Stimulated activated CD8-positive, alpha-beta memory T cell treated with anti-CD3 and anti-CD28 coated beads, Interleukin-7, amount 100 ng/mL, for 4 hours (primary cell): ENCODE data around the gene EDIL3.

Source experiments
- DNase-seq, 2 donors: peaks; one replicate each; pipeline ENCODE4 v3.0.0-alpha.2; 2020; ENCODE audit warnings: low read depth in 2 of 2

EDIL3 gene

GRCh38 chr5:83965441-83965840 is 419.2 kb downstream of the EDIL3 start:
- no peak for DNase-seq

GRCh38 chr5:83964271-83964670 is 420.4 kb downstream of the EDIL3 start:
- no peak for DNase-seq

GRCh38 chr5:83957188-83957587 is 427.5 kb downstream of the EDIL3 start:
- no peak for DNase-seq

GRCh38 chr5:83956386-83956785 is 428.3 kb downstream of the EDIL3 start:
- no peak for DNase-seq

GRCh38 chr5:83955916-83956315 is 428.8 kb downstream of the EDIL3 start:
- DNase-seq = no peak

- no peak for DNase-seq
Measured at GRCh38 chr5:83947763-83948162, 436.9 kb downstream of the EDIL3 start.

- no peak for DNase-seq
Measured at GRCh38 chr5:83946516-83946915, 438.2 kb downstream of the EDIL3 start.

GRCh38 chr5:83942155-83942554 is 442.5 kb downstream of the EDIL3 start:
- DNase-seq = no peak

- DNase-seq = no peak
Measured at GRCh38 chr5:83937837-83938236, 446.8 kb downstream of the EDIL3 start.

GRCh38 chr5:83931969-83932368 is 452.7 kb downstream of the EDIL3 start:
- DNase-seq = no peak

GRCh38 chr5:83927140-83927733 is 457.4 kb downstream of the EDIL3 start:
- DNase-seq = no peak

GRCh38 chr5:83925955-83926337 is 458.7 kb downstream of the EDIL3 start:
- no peak for DNase-seq

GRCh38 chr5:83925321-83925954 is 459.2 kb downstream of the EDIL3 start:
- DNase-seq = no peak

GRCh38 chr5:83924891-83925290 is 459.8 kb downstream of the EDIL3 start:
- DNase-seq = no peak

GRCh38 chr5:83924171-83924570 is 460.5 kb downstream of the EDIL3 start:
- DNase-seq = no peak

- DNase-seq = no peak
Measured at GRCh38 chr5:83922699-83923098, 462.0 kb downstream of the EDIL3 start.

GRCh38 chr5:83921666-83922193 is 462.9 kb downstream of the EDIL3 start:
- DNase-seq = no peak

- DNase-seq = no peak
Measured at GRCh38 chr5:83919071-83920041, 465.3 kb downstream of the EDIL3 start.

GRCh38 chr5:83917261-83917908 is 467.3 kb downstream of the EDIL3 start:
- DNase-seq = no peak

- no peak for DNase-seq
Measured at GRCh38 chr5:83914662-83915418, 469.8 kb downstream of the EDIL3 start.

GRCh38 chr5:83914199-83914598 is 470.5 kb downstream of the EDIL3 start:
- no peak for DNase-seq
